HG02885 (cell line): Measurements from ENCODE around the gene GLCE.
"Not testable (repeated sequence)": the region's sequence is repeated elsewhere in the genome, so short reads cannot be mapped to it uniquely, and the experiment has no call there.

ENCODE experiments used
- ATAC-seq: cut with Tn5 transposase; IDR thresholded peaks from one replicate; pipeline ENCODE4 v1.9.1; 2021; ENCODE audit warnings: mild to moderate bottlenecking; ENCODE audit not compliant: unreplicated experiment, poor library complexity

GLCE gene

GRCh38 chr15:69134791-69135190 lies 25.6 kb upstream of the GLCE start:
- no peak for ATAC-seq

GRCh38 chr15:69135499-69135898 lies 24.9 kb upstream of the GLCE start:
- no peak for ATAC-seq

GRCh38 chr15:69138963-69139362 lies 21.5 kb upstream of the GLCE start:
- ATAC-seq: no peak

- ATAC-seq: no peak
These were observed 20.1 kb upstream of the GLCE start for GRCh38 chr15:69140306-69140705.

GRCh38 chr15:69141286-69141701 lies 19.1 kb upstream of the GLCE start:
- no peak for ATAC-seq

GRCh38 chr15:69141833-69142232 lies 18.6 kb upstream of the GLCE start:
- ATAC-seq: no peak

GRCh38 chr15:69143756-69144436 lies 16.5 kb upstream of the GLCE start:
- no peak for ATAC-seq

- no peak for ATAC-seq
These were observed 15.9 kb upstream of the GLCE start for GRCh38 chr15:69144530-69144929.

GRCh38 chr15:69145149-69145693 lies 15.2 kb upstream of the GLCE start:
- no peak for ATAC-seq

- ATAC-seq: no peak
These were observed 14.5 kb upstream of the GLCE start for GRCh38 chr15:69145694-69146492.

- ATAC-seq: no peak
These were observed 13.6 kb upstream of the GLCE start for GRCh38 chr15:69146724-69147435.

GRCh38 chr15:69148465-69148864 lies 12.0 kb upstream of the GLCE start:
- no peak for ATAC-seq

GRCh38 chr15:69149163-69149562 lies 11.3 kb upstream of the GLCE start:
- ATAC-seq: no peak

- ATAC-seq: no peak
These were observed 10.6 kb upstream of the GLCE start for GRCh38 chr15:69149803-69150202.

GRCh38 chr15:69150336-69150735 lies 10.1 kb upstream of the GLCE start:
- no peak for ATAC-seq

GRCh38 chr15:69150841-69151240 lies 9.6 kb upstream of the GLCE start:
- no peak for ATAC-seq

- ATAC-seq: no peak
These were observed 7.4 kb upstream of the GLCE start for GRCh38 chr15:69153046-69153445.

GRCh38 chr15:69153587-69153986 lies 6.8 kb upstream of the GLCE start:
- ATAC-seq: not testable (repeated sequence)

- no peak for ATAC-seq
These were observed 6.4 kb upstream of the GLCE start for GRCh38 chr15:69154078-69154477.

- ATAC-seq: no peak
These were observed 5.8 kb upstream of the GLCE start for GRCh38 chr15:69154684-69155083.
